Urinary bladder (tissue), 4 donors: Measurements from ENCODE around the gene VIPR2. TPM values are rescaled to one million over a fixed set of nuclear protein-coding genes. Genes with fewer than 3 reads are reported as not detected.
A peak's percentile ranks its signal among the peaks of the same experiment; 100 is the strongest.

ENCODE experiments used
- DNase-seq: peaks from one replicate; pipeline ENCODE4 v3.0.0-alpha.2; 2015; ENCODE audit errors: extremely low spot score
- H3K27ac ChIP-seq: one replicate; pipeline ENCODE4 v1.5.1; 2013; ENCODE audit warnings: low read depth, mild to moderate bottlenecking, moderate library complexity
- H3K36me3 ChIP-seq: one replicate; pipeline ENCODE4 v1.6.1; 2013; ENCODE audit warnings: mild to moderate bottlenecking, moderate library complexity; ENCODE audit not compliant: insufficient read depth
- H3K4me1 ChIP-seq: one replicate; pipeline ENCODE4 v1.6.1; 2013; ENCODE audit warnings: mild to moderate bottlenecking, moderate library complexity; ENCODE audit not compliant: insufficient read depth
- H3K4me3 ChIP-seq: one replicate; pipeline ENCODE4 v1.5.1; 2013; ENCODE audit warnings: low read depth, low read length
- WGBS: extraction: QIAGEN DNeasy Blood & Tissue Kit; methylation state at CpG from one replicate; pipeline ENCODE4 v1.1.7; 2013; 5-methylcytosine and 5-hydroxymethylcytosine counted together
- polyA plus RNA-seq: library from polyadenylated mRNA; stranded (reverse); fragments of 200-250 nt; gene quantifications from one replicate; pipeline ENCODE4 v1.2.3, GENCODE V29; 2013
- total RNA-seq: library from RNA; depleted of rRNA; stranded (reverse); fragments of >200 nt; gene quantifications from one replicate; pipeline ENCODE4 v1.2.3, GENCODE V29; 2014
- donor health status: healthy with polysubstance abuse.
- donor health status: healthy.

VIPR2 gene
- total and polyA plus RNA-seq, 2 donors = 2.0 to 7.8 TPM

- no peak overlapping the region for H3K4me3 ChIP-seq
- 85% methylated on average over 13 of the region's 13 CpGs for WGBS
- H3K4me1 ChIP-seq = no peaks in the 10 kb centered on the region
- no peaks in the 10 kb centered on the region for H3K36me3 ChIP-seq
- no peak overlapping the region for H3K27ac ChIP-seq
- DNase-seq = no peak
These were observed 8.1 kb upstream of the VIPR2 start for GRCh38 chr7:159152816-159153215.

GRCh38 chr7:159151231-159151630 lies 6.6 kb upstream of the VIPR2 start:
- Histone ChIP-seq H3K4me3 (no peak overlapping the region), H3K27ac (no peak overlapping the region), H3K4me1 (no peaks in the 10 kb centered on the region), H3K36me3 (no peaks in the 10 kb centered on the region)
- no peak for DNase-seq
- 86% methylated on average over 8 of the region's 8 CpGs for WGBS

GRCh38 chr7:159149488-159149887 lies 4.8 kb upstream of the VIPR2 start:
- Histone ChIP-seq H3K4me1 (no peaks in the 10 kb centered on the region), H3K4me3 (no peak overlapping the region), H3K27ac (no peak overlapping the region), H3K36me3 (no peaks in the 10 kb centered on the region)
- no peak for DNase-seq
- WGBS = 83% methylated on average over 8 of the region's 8 CpGs

GRCh38 chr7:159148430-159149395 lies 4.0 kb upstream of the VIPR2 start:
- DNase-seq = no peak
- no peaks in the 10 kb centered on the region for H3K36me3 ChIP-seq
- whole genome bisulfite sequencing = 93% methylated on average over 17 of the region's 17 CpGs
- no peaks in the 10 kb centered on the region for H3K4me1 ChIP-seq
- no peak overlapping the region for H3K27ac ChIP-seq
- no peak overlapping the region for H3K4me3 ChIP-seq

- no peak for DNase-seq
- Histone ChIP-seq H3K27ac (no peak overlapping the region), H3K4me3 (no peak overlapping the region), H3K4me1 (no peaks in the 10 kb centered on the region), H3K36me3 (no peaks in the 10 kb centered on the region)
- 74% methylated on average over 4 of the region's 4 CpGs for WGBS
These were observed 3.0 kb upstream of the VIPR2 start for GRCh38 chr7:159147687-159148086.

- 87% methylated on average over 13 of the region's 13 CpGs for WGBS
- DNase-seq = no peak
- Histone ChIP-seq H3K27ac (no peak overlapping the region), H3K36me3 (no peaks in the 10 kb centered on the region), H3K4me1 (no peaks in the 10 kb centered on the region), H3K4me3 (no peak overlapping the region)
These were observed 2.6 kb upstream of the VIPR2 start for GRCh38 chr7:159147246-159147645.

GRCh38 chr7:159146084-159146858 lies 1.6 kb upstream of the VIPR2 start:
- DNase-seq = no peak
- Histone ChIP-seq H3K4me3 (no peak overlapping the region), H3K27ac (no peak overlapping the region), H3K36me3 (no peaks in the 10 kb centered on the region), H3K4me1 (no peaks in the 10 kb centered on the region)
- WGBS = 94% methylated on average over 8 of the region's 8 CpGs

- 4% methylated on average over 30 of the region's 30 CpGs for WGBS
- peak overlapping the region; percentile 62 for H3K27ac ChIP-seq
- no peaks in the 10 kb centered on the region for H3K4me1 ChIP-seq
- H3K36me3 ChIP-seq = no peaks in the 10 kb centered on the region
- peak overlapping the region; percentile 90 for H3K4me3 ChIP-seq
- DNase-seq = no peak
These were observed 806 bp upstream of the VIPR2 start for GRCh38 chr7:159145490-159145855.

GRCh38 chr7:159143780-159144757 lies 598 bp downstream of the VIPR2 start:
- Histone ChIP-seq H3K27ac (no peak overlapping the region), H3K4me3 (peak overlapping the region; percentile 90), H3K36me3 (no peaks in the 10 kb centered on the region), H3K4me1 (no peaks in the 10 kb centered on the region)
- WGBS = 6% methylated on average over 97 of the region's 97 CpGs
- DNase-seq = no peak

- 78% methylated on average over 10 of the region's 10 CpGs for WGBS
- no peaks in the 10 kb centered on the region for H3K4me1 ChIP-seq
- no peak overlapping the region for H3K27ac ChIP-seq
- DNase-seq = no peak
- H3K36me3 ChIP-seq = no peaks in the 10 kb centered on the region
- H3K4me3 ChIP-seq = peak overlapping the region; percentile 90
These were observed 1.9 kb downstream of the VIPR2 start for GRCh38 chr7:159142730-159143129.

GRCh38 chr7:159142199-159142598 lies 2.5 kb downstream of the VIPR2 start:
- no peak for DNase-seq
- WGBS = 93% methylated on average over 5 of the region's 5 CpGs
- Histone ChIP-seq H3K36me3 (no peaks in the 10 kb centered on the region), H3K27ac (no peak overlapping the region), H3K4me3 (no peak overlapping the region), H3K4me1 (no peaks in the 10 kb centered on the region)

GRCh38 chr7:159141660-159142059 lies 3.0 kb downstream of the VIPR2 start:
- Histone ChIP-seq H3K4me3 (no peak overlapping the region), H3K36me3 (no peaks in the 10 kb centered on the region), H3K4me1 (no peaks in the 10 kb centered on the region), H3K27ac (no peak overlapping the region)
- 49% methylated on average over 6 of the region's 6 CpGs for WGBS
- DNase-seq = no peak

GRCh38 chr7:159141167-159141566 lies 3.5 kb downstream of the VIPR2 start:
- no peak for DNase-seq
- H3K27ac ChIP-seq = no peak overlapping the region
- 84% methylated on average over 14 of the region's 14 CpGs for WGBS

More at GRCh38 chr7:159141167-159141566, 3.5 kb downstream of the VIPR2 start:
- H3K4me3 ChIP-seq = no peak overlapping the region
- H3K4me1 ChIP-seq = no peaks in the 10 kb centered on the region
- H3K36me3 ChIP-seq = no peaks in the 10 kb centered on the region
